OCI-LY3 (cell line): ENCODE measurements around the gene THUMPD1.
A peak's percentile ranks its signal among the peaks of the same experiment; 100 is the strongest.

Experiments used
- H2AFZ ChIP-seq: fragments of 200-600, 300-600 bp; shearing (Covaris generic); 2 replicates; pipeline ENCODE4 v1.6.0; 2014; ENCODE audit warnings: antibody characterized with exemption, low read depth, low read length
- H3K27ac ChIP-seq: fragments of 200-600, 300-600 bp; sonication (generic); 2 replicates; pipeline ENCODE4 v1.5.1; 2014; ENCODE audit warnings: mild to moderate bottlenecking, low read length, moderate library complexity, mixed read lengths
- H3K27me3 ChIP-seq: fragments of 200-600, 300-600 bp; sonication (generic); 2 replicates; pipeline ENCODE4 v1.6.1; 2014; ENCODE audit warnings: low read depth, low read length, mixed read lengths
- H3K36me3 ChIP-seq: fragments of 200-600, 300-600 bp; sonication (generic); replicated peaks from 2 replicates; pipeline ENCODE3; 2014; ENCODE audit warnings: low read depth, low read length, mixed read lengths
- H3K4me1 ChIP-seq: fragments of 300-600, 200-600 bp; sonication (generic); 2 replicates; pipeline ENCODE4 v1.6.1; 2014; ENCODE audit warnings: low read length, mixed read lengths
- H3K4me2 ChIP-seq: fragments of 200-600, 300-600 bp; sonication (generic); 2 replicates; pipeline ENCODE4 v1.6.1; 2014; ENCODE audit warnings: low read length, mixed read lengths
- H3K4me3 ChIP-seq: fragments of 300-600, 200-600 bp; sonication (generic); 2 replicates; pipeline ENCODE4 v1.5.1; 2014; ENCODE audit warnings: antibody characterized with exemption, mild to moderate bottlenecking, low read length, moderate library complexity
- H3K79me2 ChIP-seq: fragments of 300-600, 200-600 bp; shearing (Covaris generic); 2 replicates; pipeline ENCODE4 v1.6.1; 2014; ENCODE audit warnings: mild to moderate bottlenecking, low read length, mixed read lengths
- H3K9ac ChIP-seq: fragments of 300-600, 200-600 bp; shearing (Covaris generic); 2 replicates; pipeline ENCODE4 v1.6.0; 2014; ENCODE audit warnings: mild to moderate bottlenecking, low read length, moderate library complexity
- H3K9me3 ChIP-seq: fragments of 200-600, 300-600 bp; shearing (Covaris generic); 2 replicates; pipeline ENCODE4 v1.6.1; 2014; ENCODE audit warnings: low read length, mixed read lengths; ENCODE audit not compliant: insufficient read depth
- H4K20me1 ChIP-seq: fragments of 200-600, 300-600 bp; sonication (generic); 2 replicates; pipeline ENCODE4 v1.6.1; 2016; ENCODE audit warnings: low read length, mixed read lengths; ENCODE audit not compliant: insufficient read depth
- CTCF ChIP-seq: fragments of 200-600, 300-600 bp; sonication (generic); IDR thresholded peaks from 2 replicates; pipeline ENCODE4 v1.5.1; 2014; ENCODE audit warnings: antibody characterized with exemption, low read length, low read depth
- EZH2phosphoT487 ChIP-seq: fragments of 200-600 bp; shearing (Covaris generic); IDR thresholded peaks from 2 replicates; pipeline ENCODE4 v1.6.1; 2018; ENCODE audit warnings: antibody characterized with exemption, mixed run types, low read depth

Gene THUMPD1

DNA sequence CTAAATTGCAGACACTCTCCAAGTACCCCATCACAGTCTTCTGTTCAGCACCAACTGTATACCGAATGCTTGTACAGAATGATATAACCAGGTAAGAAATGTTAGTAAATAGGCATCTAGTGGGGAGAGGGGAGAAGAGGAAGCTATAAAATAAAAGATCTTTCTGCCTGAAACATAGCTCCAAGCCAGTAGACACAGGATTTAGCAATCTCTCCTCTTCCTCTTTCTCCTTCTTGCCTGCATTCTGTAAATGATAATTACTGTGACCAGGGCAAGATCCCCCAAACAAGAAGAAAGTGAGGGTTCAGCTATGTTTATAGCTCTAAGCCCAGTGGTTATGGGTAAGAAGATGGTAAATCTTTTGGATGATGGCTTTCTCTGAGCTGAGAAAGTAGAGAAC lies 40.1 kb upstream of the THUMPD1 start:
- no peak overlapping the region for H3K4me3 ChIP-seq
- no peak overlapping the region for H3K9ac ChIP-seq
- no peaks in the 10 kb centered on the region for H3K9me3 ChIP-seq
- no peak overlapping the region for H3K4me2 ChIP-seq
- H3K27ac ChIP-seq = no peak overlapping the region
- no peak overlapping the region for H2AFZ ChIP-seq
- no peaks in the 10 kb centered on the region for H3K79me2 ChIP-seq
- no peaks in the 10 kb centered on the region for H3K4me1 ChIP-seq
- TF ChIP-seq EZH2phosphoT487 (no peak), CTCF (no peak)
- H3K27me3 ChIP-seq = no peaks in the 10 kb centered on the region
- H3K36me3 ChIP-seq = peaks cover 6% of the 10 kb centered on the region
- H4K20me1 ChIP-seq = no peaks in the 10 kb centered on the region

- H3K9ac ChIP-seq = no peak overlapping the region
- H3K27ac ChIP-seq = no peak overlapping the region
- no peaks in the 10 kb centered on the region for H3K4me1 ChIP-seq
- H3K4me3 ChIP-seq = no peak overlapping the region
- no peaks in the 10 kb centered on the region for H4K20me1 ChIP-seq
- H3K79me2 ChIP-seq = no peaks in the 10 kb centered on the region
- H3K9me3 ChIP-seq = no peaks in the 10 kb centered on the region
- no peak overlapping the region for H3K4me2 ChIP-seq
- TF ChIP-seq EZH2phosphoT487 (no peak), CTCF (peak; percentile 83)
- H3K36me3 ChIP-seq = peaks cover 3% of the 10 kb centered on the region
- H2AFZ ChIP-seq = no peak overlapping the region
- no peaks in the 10 kb centered on the region for H3K27me3 ChIP-seq
Measured at GRCh38 chr16:20774703-20775362, 33.2 kb upstream of the THUMPD1 start.

DNA sequence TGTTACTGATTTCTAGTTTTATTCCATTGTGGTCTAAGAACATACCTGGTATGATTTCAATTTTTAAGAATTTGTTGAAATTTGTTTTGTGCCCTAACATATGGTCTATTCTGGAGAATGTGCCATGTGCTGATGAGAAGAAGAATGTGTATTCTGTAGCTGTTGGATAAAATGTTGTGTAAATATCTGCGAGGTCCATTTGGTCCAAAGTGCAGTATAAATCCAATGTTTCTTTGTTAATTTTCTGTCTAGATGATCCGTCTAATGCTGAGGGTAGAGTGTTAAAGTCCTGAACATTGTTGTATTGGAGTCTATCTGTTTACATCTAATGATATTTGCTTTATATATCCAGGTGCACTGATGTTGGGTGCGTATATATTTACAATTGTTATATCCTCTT lies 32.1 kb upstream of the THUMPD1 start:
- Histone ChIP-seq H3K4me1 (no peaks in the 10 kb centered on the region), H3K4me3 (no peak overlapping the region), H3K27ac (no peak overlapping the region), H3K27me3 (no peaks in the 10 kb centered on the region), H2AFZ (no peak overlapping the region), H3K4me2 (no peak overlapping the region), H3K79me2 (no peaks in the 10 kb centered on the region), H3K36me3 (peaks cover 3% of the 10 kb centered on the region), H3K9me3 (no peaks in the 10 kb centered on the region), H4K20me1 (no peaks in the 10 kb centered on the region), H3K9ac (no peak overlapping the region)
- TF ChIP-seq EZH2phosphoT487 = no peak
- no peak for TF ChIP-seq CTCF

GRCh38 chr16:20768818-20769217 lies 27.2 kb upstream of the THUMPD1 start:
- Histone ChIP-seq H3K4me2 (no peak overlapping the region), H3K27me3 (no peaks in the 10 kb centered on the region), H3K9me3 (no peaks in the 10 kb centered on the region), H3K4me1 (peaks cover 10% of the 10 kb centered on the region), H3K4me3 (no peak overlapping the region), H3K36me3 (no peaks in the 10 kb centered on the region), H3K79me2 (no peaks in the 10 kb centered on the region), H3K27ac (no peak overlapping the region), H3K9ac (no peak overlapping the region), H4K20me1 (no peaks in the 10 kb centered on the region), H2AFZ (no peak overlapping the region)
- TF ChIP-seq CTCF (no peak), EZH2phosphoT487 (no peak)
